SKM-1 (cell line): ENCODE measurements around the gene KDM4D.
"Not testable (repeated sequence)": the region's sequence is repeated elsewhere in the genome, so short reads cannot be mapped to it uniquely, and the experiment has no call there.

Experiments
- DNase-seq: peaks from one replicate; lab custom pipeline; 2025; ENCODE audit not compliant: unreplicated experiment; lab: John Stamatoyannopoulos, UW

KDM4D gene

DNA sequence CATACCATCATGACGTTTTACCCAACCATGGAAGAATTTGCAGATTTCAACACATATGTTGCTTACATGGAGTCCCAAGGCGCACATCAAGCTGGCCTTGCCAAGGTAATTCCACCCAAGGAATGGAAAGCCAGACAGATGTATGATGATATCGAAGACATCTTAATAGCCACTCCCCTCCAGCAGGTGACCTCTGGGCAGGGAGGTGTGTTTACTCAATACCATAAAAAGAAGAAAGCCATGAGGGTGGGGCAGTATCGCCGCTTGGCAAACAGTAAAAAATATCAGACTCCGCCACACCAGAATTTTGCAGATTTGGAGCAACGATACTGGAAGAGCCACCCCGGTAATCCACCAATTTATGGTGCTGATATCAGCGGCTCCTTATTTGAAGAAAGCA lies 52.1 kb downstream of the KDM4D start:
- DNase-seq, result not testable (repeated sequence)

- DNase-seq, result no peak
Measured at GRCh38 chr11:95028357-95028756, 54.8 kb downstream of the KDM4D start.

DNA sequence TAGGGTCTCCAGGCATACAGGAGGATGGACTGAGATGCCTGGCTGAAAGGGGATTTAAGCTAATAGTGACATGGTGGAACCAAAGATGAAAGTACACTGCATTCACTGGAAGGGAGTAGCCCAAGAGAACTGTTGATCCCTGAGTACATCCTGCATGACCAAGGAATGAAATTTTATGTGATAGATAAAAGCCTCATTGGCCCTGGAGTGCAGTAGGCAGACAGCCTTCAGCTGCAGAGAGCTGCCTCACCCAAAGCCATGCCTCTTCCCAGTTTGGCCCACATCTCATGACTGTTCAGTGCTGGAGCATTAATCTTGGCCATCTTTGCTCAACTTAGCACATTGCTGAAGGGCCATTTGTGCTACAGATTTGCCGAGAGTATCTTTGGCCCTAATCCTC lies 59.5 kb downstream of the KDM4D start:
- no peak for DNase-seq

GRCh38 chr11:95035316-95035715 lies 61.8 kb downstream of the KDM4D start:
- no peak for DNase-seq

DNA sequence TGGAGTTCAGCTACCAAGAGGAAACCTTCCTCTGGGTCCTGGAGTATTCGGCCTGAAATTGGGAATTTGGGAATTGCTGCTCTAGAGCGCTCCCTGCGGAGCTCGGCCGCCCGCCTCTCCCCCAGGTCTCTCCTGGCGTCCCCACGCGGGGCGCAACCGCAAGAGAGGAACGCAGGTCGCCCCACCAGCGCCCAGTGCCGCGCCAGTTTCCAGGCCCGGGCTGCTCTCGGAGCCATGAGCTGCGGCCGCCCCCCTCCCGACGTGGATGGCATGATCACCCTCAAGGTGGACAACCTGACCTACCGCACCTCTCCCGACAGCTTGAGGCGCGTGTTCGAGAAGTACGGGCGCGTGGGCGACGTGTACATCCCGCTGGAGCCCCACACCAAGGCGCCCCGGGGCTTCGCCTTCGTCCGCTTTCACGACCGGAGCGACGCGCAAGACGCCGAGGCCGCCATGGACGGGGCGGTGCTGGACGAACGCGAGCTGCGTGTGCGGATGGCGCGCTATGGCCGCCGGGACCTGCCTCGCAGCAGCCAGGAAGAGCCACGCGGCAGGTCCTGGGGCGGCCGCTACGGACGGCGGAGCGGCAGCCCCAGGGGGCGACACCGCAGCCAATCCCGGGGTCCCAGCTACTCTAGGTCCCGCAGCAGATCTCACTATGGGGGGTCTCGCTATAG lies 64.0 kb downstream of the KDM4D start:
- not testable (repeated sequence) for DNase-seq

- DNase-seq, result no peak
Measured at GRCh38 chr11:95042239-95042638, 68.7 kb downstream of the KDM4D start.

DNA sequence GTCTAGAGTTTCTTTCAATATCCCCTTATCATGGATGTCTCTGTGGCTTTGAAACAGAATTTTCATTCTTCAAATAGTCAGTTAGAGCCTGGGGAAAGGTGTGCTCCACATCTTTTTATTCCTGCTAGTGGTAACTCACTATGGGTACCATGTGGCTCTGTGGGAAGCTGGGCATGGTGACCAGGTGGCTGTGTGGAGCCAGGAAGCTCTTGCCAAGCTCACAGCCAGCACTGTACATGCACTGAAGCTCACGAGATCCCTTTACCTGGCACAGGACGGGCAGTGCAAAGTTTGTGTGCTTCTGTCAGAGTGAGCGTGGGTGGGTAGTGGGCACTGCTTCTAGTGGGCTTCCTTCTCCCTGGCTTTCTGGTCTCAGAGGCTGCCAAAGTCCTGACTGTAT lies 69.4 kb downstream of the KDM4D start:
- DNase-seq, result no peak

- DNase-seq, result no peak
Measured at GRCh38 chr11:95044010-95044409, 70.5 kb downstream of the KDM4D start.

- DNase-seq, result no peak
Measured at GRCh38 chr11:95045812-95046211, 72.3 kb downstream of the KDM4D start.
